ENCODE results near the gene PLCB1.

PLCB1 gene

DNA sequence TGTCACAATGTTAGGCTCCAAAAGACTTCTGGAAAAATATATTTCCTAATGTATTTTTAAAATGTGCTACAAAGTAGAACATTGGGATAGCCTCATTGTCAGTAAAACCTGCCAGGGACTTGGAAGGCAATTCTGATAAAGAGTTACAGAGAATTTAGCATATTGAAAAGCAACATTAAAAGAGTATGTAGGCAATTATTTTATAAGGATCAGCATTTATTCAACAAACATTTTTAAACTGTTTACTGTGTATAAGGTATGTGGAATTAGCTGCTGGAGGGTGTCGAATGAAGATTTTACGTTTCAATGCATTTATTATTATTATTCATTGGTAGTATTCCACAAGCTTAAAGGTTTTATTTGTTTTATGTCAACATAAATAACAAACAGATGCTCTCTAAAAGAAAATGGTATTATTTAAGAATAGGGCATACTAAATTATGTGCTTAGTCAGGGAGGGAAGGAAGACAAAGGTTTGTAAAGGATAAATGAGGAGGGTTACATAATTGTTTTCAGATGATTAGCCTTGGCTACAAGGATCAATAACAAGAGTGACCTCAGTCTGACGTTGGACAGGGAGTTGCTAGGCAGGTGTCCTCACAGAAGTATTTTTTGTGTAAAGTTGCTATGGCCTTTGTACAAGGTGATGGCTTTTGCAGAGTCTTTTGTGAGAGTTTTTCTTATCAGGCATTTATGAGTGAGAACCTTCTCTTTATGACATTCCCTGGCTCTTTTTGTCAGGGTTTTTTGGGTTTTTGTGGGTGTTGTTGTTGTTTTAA lies 623.5 kb downstream of the PLCB1 start:
- DNase-seq, result no peak

DNA sequence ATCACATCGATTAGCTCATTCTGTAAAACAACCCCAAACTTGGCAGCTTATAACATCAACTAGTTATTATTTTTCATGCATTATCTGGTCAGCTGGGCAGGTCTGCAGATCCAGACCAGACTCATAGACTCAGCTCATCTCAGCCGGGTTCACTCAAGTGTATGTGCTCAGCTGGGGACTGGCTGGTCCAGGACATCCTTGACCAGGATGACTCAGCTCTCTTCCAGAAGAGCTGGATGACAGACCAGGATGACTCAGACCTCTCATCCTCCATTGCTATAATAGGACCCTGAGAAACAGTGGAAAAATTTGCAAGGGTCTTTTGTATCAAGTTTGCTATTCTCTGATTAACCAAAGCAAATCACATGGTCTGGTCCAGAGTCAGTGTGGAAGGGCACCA lies 624.3 kb downstream of the PLCB1 start:
- no peak for DNase-seq

DNA sequence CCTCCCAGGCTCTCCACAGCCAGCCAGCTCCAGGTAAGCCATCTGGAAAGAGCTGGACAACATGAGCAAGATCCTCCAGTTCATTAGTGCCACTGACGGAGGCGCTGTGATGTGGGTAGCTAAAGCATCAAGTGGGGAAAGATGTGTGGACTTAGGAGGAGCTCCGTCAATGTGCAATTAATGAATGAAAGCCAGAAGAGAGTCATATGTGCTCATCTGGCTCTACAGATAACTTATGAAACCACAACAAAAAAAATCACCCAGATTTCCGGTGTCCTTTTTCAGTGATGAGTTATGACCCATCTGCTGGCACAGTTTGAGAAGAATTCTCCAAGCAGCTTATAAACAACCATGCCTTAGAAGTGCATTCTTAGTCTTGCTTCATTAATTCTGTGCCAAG lies 625.1 kb downstream of the PLCB1 start:
- DNase-seq, result no peak

DNA sequence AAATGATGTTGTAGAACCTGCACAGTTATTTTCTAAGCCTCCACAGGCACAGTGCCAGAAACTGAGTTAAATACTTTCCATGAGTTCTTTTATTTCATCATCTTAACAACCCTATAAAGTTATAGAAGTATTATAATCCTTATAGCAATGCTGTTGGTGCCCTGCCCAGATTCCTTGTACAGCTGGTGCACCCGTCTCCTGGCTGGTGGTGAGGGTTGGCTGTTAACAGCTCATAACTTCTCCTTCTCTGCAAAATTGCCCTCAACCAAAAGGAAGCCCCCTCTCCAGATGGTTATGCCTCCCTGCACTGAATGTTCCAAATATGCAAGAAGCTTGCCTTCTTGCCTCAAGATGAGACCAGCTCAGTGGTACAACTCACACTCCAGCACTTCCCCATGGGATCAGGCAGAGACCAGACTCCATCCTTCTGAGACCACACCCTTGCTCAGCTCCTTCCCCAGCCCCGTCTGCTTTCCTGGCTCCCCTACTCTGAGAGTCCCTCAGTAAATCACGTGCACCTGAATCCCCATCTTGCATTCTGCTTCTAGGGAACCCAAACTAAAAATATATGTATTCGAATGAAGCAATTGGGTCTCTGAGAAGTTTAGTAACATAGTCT lies 632.4 kb downstream of the PLCB1 start:
- no peak for DNase-seq

DNA sequence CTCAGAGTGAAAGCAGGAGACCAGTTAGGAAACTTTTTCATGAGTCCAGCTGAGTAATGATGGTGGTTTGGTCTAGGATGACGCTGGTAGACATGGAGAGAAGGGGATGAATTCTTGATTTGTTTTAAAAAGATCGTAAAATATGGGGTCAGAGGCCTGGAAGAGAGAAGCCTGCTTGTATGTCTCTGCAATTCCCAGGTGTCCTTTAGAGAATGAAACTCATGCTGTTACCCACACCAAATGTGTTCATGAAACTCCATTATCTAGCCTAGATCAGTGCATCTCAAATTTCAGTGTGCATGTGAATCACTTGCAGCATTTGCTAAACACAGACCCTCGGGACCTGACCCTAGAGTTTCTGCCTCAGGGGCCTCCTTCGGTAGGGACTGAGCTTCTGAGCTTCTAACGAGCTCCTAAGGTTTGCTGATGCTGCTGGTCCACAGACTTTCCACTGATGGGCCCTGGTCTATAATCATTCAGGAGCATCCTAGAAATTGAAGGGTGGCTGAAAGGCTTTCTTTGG lies 634.9 kb downstream of the PLCB1 start:
- DNase-seq, result no peak

DNA sequence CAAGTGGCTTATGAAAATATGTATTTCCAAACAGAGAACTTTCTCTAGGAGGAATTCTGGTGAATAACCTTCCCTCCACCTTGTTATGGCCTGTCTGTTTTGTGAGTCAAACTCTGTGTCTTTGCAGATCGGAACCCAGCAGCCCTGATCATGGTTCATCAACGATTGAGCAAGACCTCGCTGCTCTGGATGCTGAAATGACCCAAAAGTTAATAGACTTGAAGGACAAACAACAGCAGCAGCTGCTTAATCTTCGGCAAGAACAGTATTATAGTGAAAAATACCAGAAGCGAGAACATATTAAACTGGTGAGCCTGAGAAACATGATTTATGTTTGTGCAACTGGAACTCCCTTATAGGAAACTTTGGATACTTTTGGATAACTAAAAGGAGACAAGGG lies 642.3 kb downstream of the PLCB1 start:
- DNase-seq, result no peak

DNA sequence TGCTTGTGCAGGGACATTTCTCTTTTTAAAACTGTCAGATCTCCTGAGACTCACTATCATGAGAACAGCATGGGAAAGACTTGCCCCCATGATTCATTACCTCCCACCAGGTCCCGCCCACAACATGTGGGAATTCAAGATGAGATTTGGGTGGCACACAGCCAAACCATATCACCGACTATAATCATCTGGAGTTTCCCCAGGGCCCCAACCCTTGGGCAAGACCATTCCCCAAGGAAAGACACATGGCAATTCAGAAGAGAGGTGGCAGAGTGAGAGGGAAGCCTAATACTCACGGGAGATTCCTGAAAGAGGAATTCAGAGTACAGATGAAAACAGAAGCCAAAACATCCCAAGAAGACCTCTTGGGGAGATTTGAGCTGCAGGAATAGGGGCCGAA lies 645.8 kb downstream of the PLCB1 start:
- DNase-seq, result no peak

DNA sequence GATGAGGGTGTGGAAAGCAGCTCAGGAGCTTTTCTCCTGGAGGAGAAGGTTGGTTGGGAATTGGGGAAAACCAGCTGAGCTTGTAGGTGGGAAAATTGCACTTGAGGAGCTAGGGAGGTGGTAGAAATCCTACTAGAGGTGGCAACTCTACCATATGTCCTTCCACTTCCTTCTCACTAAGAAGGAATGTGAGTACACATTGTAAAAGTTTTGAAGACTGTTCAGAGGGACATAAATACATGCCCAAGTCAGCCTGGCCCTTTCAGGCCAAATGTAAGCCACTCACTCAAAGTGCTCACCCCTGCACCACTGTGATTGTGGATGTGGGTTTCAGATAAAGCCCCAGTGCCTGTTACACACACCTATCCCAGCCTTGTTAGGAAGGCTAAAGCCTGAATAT lies 646.3 kb downstream of the PLCB1 start:
- no peak for DNase-seq

DNA sequence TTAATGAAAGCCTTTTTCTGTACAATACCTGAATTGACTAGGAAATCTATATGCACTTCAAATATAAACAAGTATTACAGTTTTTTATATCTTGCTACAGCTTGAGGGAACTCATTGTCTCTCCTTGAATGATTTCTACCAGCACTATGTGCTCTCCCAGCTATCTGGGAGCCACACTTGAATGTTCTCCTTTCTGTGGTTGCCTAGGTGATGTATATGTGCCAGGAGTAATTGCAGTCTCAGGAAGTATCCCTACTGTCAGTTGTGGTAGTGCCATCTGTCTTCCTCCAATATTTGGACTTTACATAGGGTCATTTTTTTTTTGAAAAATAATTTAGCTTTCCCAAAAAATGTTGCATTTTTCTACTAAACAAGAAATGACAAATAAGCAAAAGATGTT lies 648.8 kb downstream of the PLCB1 start:
- DNase-seq, result no peak

DNA sequence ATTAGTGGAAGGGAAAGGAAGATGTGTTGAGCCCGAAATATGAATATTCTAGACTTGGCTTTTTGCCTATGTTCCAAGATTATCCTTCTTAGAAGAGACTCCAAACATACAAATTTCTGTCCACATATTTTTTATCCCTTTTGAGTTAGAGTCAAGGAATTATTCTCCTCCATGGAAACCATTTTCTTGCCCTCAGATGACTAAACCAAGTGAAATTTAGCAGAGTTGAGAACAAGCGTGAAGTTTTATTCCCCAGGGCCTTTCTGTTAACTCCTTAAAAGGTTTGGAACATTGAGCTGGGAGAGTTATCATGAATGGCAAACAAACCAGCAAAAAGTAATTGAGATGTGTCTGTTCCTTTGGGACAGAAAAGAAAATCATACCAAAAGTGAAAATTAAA lies 650.7 kb downstream of the PLCB1 start:
- no peak for DNase-seq

DNA sequence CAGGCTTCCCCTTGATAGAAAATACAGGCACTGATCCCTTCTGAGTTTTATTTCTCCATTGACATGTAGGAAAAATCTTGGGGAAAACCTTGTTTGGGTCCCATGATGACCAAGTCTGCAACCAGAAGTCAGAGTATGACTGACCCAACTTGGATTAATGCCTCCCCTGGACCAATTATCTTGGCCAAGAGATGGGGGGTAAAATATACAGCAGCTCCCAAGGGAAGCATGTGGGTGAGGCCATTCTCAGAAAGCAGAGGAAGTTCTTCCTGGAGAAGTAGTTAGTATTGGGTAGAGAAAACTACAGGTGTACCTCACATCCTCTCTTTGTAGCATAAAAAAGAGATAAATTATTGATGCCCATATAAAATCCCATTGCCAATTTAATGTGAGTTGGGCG lies 651.7 kb downstream of the PLCB1 start:
- DNase-seq, result no peak

DNA sequence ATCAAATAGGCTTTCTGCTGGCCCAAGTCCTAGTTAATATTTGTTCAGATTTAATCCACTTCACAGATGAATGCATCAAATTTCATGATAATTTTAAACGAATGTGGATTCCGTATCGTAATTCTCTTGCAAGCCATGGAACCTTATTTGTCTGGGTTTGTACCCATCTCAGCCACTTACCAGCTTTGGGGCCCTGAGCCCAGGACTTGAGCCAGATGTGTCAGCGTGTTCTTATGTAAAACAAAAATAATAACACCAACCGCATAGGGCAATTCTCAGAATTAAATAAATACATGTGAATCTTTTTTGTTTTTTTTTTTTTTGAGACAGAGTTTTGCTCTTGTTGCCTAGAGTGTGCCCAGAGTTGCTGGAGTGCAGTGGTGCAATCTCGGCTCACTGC lies 654.3 kb downstream of the PLCB1 start:
- no peak for DNase-seq

DNA sequence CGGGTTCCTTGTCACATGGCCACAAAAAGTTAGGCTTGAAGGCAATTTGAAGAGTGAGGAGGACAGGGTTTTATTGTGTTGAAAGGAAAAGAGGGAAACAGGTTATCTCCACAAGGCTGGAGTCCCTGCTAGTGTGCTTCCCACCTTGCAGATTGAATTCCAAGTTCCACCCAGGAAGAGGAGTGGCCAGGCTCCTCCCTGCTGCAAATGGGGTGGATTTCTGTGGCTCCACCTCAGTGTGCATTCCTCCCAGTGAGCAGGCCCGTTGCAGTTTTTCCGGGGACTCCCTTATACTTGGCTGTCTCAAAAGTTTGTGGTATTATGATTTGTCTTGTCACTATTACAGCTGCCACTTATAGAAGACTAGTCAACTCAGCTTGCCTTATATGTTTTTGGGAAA lies 655.0 kb downstream of the PLCB1 start:
- DNase-seq, result no peak

DNA sequence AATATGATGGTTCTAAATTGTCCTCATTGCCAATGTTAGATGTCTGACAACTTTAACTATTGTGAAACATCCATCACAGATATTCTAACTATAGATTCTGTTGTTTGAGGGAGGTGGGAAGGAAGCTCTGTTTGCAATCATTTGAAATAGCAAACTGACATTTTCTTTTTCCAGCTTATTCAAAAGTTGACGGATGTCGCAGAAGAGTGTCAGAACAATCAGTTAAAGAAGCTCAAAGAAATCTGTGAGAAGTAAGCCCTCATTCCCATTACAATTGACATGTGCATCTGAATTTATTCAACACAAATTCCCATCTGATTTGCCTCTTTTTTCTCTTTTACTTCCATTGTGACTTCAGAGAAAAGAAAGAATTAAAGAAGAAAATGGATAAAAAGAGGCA lies 656.2 kb downstream of the PLCB1 start:
- no peak for DNase-seq

DNA sequence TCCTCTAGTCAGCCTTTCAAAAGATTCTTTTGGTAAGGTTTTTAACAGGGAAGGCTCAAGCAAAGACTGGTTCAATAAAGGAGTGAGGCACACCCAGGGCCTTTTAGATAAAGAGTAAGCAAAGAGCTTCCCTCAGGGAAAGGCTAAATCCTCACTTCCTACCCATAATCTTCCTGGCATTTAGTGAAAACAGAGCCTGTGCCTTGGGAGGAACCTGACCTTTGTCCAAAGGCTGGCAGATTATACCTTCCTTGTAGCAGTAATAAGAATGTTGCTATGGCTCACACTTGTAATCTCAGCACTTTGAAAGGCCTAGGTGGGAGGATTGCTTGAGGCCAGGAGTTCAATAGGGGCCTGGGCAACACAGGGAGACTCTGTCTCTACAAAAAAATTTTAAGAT lies 656.8 kb downstream of the PLCB1 start:
- no peak for DNase-seq

DNA sequence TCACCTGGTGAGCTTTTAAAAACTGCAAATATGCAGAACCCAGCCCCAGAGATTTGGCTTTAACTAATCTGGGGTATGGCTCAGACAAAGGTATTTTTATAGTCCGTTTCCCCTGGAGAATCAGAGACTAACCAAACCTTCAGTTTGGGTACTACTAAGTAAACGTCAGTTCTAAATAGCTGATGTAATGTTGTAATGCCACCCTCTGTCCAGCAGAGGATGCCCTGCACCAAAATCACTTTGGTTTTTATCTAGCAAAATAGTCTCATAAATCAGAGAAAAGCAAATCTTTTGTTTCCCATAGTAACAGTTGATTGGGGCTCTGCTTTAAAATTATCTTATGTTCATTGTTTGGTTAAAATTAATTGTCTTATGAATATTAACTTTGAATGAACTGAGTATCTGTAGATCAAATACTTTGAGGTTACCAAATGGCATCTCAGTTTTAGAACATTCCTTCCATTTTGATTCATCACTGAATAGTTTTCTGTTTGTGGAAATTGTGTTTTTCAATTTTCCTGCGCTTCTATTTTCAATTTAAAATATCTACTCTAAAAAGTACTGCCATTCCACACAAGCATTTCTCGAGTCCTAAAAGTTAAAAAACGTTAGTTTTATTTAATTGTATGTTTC lies 658.5 kb downstream of the PLCB1 start:
- no peak for DNase-seq

DNA sequence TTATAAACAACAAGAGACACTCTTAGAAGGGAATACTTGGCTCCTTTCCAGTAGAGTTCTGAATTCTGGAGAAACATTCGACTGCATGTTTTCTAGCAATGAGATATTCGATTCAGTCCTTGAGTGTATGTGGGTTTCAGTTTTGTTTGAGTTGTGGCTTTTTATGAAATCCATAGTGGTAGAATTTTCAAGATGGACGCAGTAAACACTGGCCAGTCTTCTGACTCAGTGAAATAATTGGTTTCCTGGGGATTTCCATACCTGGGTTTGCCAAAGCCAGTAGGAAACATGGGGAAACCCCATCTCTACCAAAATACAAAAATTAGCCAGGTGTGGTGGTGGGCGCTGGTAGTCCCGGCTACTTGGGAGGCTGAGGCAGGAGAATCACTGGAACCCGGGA lies 663.3 kb downstream of the PLCB1 start:
- DNase-seq, result no peak

DNA sequence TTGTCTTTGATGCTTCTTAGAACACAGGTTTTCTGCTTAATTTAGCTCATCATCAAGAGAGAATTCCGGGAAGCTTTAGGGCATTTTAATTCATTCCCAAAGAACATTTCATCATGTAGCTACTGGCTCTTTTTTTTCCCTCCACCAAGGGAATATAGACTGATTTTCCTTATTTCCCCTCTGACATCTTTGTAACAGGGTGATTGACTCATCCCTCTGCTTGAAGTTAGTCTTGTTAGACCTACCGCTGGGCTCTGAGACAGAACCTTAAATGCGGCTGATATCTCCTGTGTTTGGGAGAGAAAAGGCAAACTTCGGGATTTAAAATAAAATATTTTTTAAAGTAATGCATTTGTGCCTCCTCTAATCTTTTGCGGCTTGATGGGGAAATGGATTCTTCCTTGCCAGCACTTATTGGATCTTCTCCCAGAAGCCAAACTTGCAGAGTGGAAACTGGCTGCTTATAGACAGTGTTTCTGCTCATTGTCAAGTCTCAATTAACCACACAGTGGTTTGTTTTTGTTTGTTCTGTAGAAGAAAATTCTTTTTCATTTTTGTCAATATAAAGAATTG lies 664.1 kb downstream of the PLCB1 start:
- no peak for DNase-seq

DNA sequence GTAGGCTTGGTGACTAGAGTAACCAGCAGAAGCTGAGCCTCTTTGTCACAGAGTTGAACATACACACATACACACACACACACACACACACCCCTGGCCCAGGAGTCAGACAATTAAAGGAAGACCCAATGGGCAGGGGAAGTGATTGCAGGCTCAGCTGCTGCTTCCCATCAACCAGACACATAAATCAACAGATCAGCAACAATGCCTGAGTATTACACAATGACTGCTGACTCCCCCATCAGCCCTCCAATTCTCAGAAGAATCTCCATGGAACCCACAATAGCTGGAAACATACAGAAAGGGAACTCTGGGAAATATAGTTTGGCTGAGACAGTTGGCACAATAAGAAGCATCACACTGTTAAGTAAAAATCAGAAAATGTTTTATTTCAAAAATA lies 666.4 kb downstream of the PLCB1 start:
- DNase-seq, result no peak

DNA sequence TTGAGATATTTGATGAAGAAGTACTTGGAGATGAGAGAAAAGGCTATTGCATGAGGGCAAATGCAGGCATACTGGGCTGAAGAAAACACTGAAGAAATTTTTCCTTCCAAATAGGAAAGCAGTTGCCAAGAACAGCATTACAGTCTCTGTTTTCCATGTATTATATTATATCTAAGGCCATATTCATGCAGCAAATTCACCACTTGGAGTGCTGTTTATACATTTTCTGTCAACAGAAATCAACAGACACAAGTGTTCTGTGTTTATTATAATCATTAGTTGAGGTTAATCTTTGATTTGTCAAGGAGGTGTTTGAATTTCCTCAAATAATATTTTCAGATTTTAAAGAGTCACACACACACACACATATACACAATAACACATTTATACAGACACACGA lies 668.0 kb downstream of the PLCB1 start:
- DNase-seq, result no peak

DNA sequence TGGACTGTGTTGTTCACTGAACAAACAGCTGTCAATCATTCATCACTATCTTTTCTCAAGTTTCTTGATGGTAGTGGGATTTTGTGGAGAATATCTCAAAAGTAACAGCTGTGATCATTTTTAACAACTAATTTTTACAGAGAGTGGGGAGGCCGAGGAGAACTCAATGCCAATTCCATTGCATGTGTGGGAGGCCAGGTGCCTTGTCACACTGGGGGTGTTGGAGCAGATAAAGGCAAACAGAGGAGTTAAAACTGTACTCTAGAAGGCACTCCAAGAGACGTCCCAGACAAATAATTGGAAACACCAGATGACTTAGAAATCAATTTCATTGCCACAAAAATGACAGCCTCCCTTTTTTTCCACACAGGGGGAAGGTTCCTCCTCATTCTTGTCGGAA lies 669.6 kb downstream of the PLCB1 start:
- no peak for DNase-seq

DNA sequence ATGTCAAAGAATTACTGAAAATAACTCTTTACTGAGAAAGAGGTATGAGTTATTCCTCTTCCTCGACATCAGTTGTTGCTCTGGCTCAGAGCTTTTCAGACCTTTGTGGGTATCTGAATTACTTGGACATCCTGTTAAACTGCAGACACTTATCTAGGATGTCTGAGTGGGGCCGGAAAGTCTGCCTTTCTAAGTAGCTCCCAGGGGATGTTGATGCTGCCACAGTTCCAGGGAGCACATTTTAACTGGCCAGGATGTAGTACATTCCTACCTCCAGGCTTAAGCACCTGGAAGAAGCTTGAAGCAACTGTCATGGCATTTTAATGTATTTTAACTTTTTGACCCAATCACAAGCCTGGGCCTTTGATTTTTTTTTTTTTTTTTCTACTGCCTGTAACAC lies 671.0 kb downstream of the PLCB1 start:
- no peak for DNase-seq

DNA sequence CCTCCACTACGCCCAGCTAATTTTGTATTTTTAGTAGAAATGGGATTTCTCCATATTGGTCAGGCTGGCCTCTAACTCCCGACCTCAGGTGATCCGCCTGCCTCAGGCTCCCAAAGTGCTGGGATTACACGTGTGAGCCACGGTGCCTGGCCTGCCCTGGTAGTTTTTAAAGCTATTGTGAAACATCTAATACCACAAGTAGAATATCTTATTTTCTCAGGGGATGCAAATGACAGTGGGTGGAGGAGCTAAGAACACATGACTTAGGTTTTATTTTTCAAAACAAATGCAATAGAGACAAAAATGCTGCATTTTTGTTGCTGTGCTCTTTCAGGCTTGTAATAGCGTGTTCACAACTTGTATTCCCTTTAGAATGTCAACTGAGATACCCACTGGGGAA lies 671.9 kb downstream of the PLCB1 start:
- no peak for DNase-seq

All from CD4-positive, alpha-beta T cell treated with Interferon gamma for 1 hour (primary cell).